Left lung (tissue), 14 donors: Measurements from ENCODE around the gene TBPL2. TPM values are rescaled to one million over a fixed set of nuclear protein-coding genes. Genes with fewer than 3 reads are reported as not detected.
"Not testable (repeated sequence)": the region's sequence is repeated elsewhere in the genome, so short reads cannot be mapped to it uniquely, and the experiment has no call there.

Source experiments
- ATAC-seq: fragments of 200-7000 bp; cut with Tn5 transposase; one replicate; pipeline ENCODE4 v1.9.1; 2020; ENCODE audit warnings: moderate library complexity
- DNase-seq, 4 donors: peaks; one replicate each; pipeline ENCODE4 v3.0.0-alpha.2; 2013 to 2020
- H3K27ac ChIP-seq, 2 donors: fragments of 200-600 bp; sonication (generic) in 1 of 2; one replicate each; pipeline versions ENCODE4 v1.5.0 to v1.8.0; 2020 to 2021
- H3K27me3 ChIP-seq, 2 donors: fragments of 200-600 bp; sonication (generic) in 1 of 2; one replicate each; pipeline versions ENCODE4 v1.5.0 to v1.8.0; 2020 to 2021
- H3K36me3 ChIP-seq, 2 donors: fragments of 200-600 bp; sonication (generic) in 1 of 2; one replicate each; pipeline versions ENCODE4 v1.5.0 to v1.8.0; 2020 to 2021
- H3K4me1 ChIP-seq, 2 donors: fragments of 200-600 bp; one replicate each; pipeline ENCODE4 v1.8.0; 2021
- H3K4me3 ChIP-seq, 2 donors: fragments of 200-600 bp; sonication (generic) in 1 of 2; one replicate each; pipeline versions ENCODE4 v1.5.0 to v1.8.0; 2020 to 2021; ENCODE audit warnings: mild to moderate bottlenecking in 1 of 2
- H3K9me3 ChIP-seq, 2 donors: fragments of 200-600 bp; sonication (generic) in 1 of 2; one replicate each; pipeline versions ENCODE4 v1.5.0 to v1.8.0; 2020 to 2021
- CTCF ChIP-seq, 2 donors: fragments of 200-600 bp; sonication (generic) in 1 of 2; IDR thresholded peaks; one replicate each; pipeline versions ENCODE4 v1.5.0 to v1.8.0; 2021; ENCODE audit warnings: antibody characterized with exemption in 2 of 2
- intact Hi-C, 2 donors: fragments of 100-400 bp; cut with DNase I; formaldehyde crosslinking; loops; one replicate each; pipeline versions ENCODE4 v1.11.2 to v1.14.2; 2022
- long read RNA-seq, 12 donors: library from polyadenylated mRNA in 2 of 12; unstranded in 2 of 12; transcript quantifications; one replicate each; pipeline ENCODE4 v2.0.0 and lab custom pipeline, GENCODE V29; 2019 to 2026
- polyA plus RNA-seq, 6 donors: library from polyadenylated mRNA; unstranded; fragments of 120-200 nt; gene quantifications; one replicate each; pipeline ENCODE4 v1.2.1, GENCODE V29; 2013; ENCODE audit not compliant: insufficient read length in 6 of 6
- total RNA-seq, 2 donors: library from RNA; stranded (reverse); fragmentation: NEBNext Ultra II Directional; extraction: Animal tissue kit (Norgen Biotek cat#: 25700); gene quantifications; one replicate each; pipeline ENCODE4 v1.2.1, GENCODE V29; 2021
- donor health status: DM: no; HTN: yes; CAD: no.
- donor health status: DM: no; HTN: no; CAD: no.

TBPL2 gene
- total RNA-seq, result not detected
- under 1 TPM in 4 of 6 donors, not detected in 2; 0.07 to 0.22 (median 0.14) TPM for polyA plus RNA-seq
- long read RNA-seq, donor 1, result 0 reads
- long read RNA-seq, donor 2, result 0 reads
- long read RNA-seq, donor 3, result 0 reads
- long read RNA-seq, donor 4, result 0 reads
- long read RNA-seq, donor 5, result 0 reads
- long read RNA-seq, donor 6, result 0 reads
- long read RNA-seq, donor 7, result 0 reads
- long read RNA-seq, donor 8, result 0 reads
- long read RNA-seq, donor 9, result 0 reads
- long read RNA-seq, donor 10, result 0 reads
- long read RNA-seq, donor 11, result 0 reads
- long read RNA-seq, donor 12, result 0 reads

GRCh38 chr14:55440385-55440784 is at the start of gene TBPL2:
Gene TBPL2 (minus strand): TSS chr14:55440616. CDS start chr14:55440449, 167 bp downstream.
- ATAC-seq (no peak), DNase-seq (no peak)
- Histone ChIP-seq H3K9me3 (no peaks in the 10 kb centered on the region), H3K36me3 (no peaks in the 10 kb centered on the region), H3K4me1 (no peaks in the 10 kb centered on the region), H3K27me3 (peaks cover 0 to 41% of the 10 kb centered on the region in 2 donors), H3K27ac (no peak within 1 kb of the TSS), H3K4me3 (no peak within 1 kb of the TSS)
- no peak for TF ChIP-seq CTCF (IDR thresholded peaks at IDR 0.05)
- intact Hi-C loops, result no loop called here

- no peaks in the 10 kb centered on the region for H3K4me1 ChIP-seq
- H3K27ac ChIP-seq, result no peak overlapping the region
- no peak overlapping the region for H3K4me3 ChIP-seq
- H3K9me3 ChIP-seq, result no peaks in the 10 kb centered on the region
- no peak for TF ChIP-seq CTCF (IDR thresholded peaks at IDR 0.05)
- intact Hi-C loops, result no loop called here
- ATAC-seq (no peak), DNase-seq (no peak)
- no peaks in the 10 kb centered on the region for H3K36me3 ChIP-seq
- H3K27me3 ChIP-seq, result no peaks in the 10 kb centered on the region
Observed at GRCh38 chr14:55488204-55488603, 47.8 kb upstream of the TBPL2 start.

GRCh38 chr14:55482936-55483605 is 42.7 kb upstream of the TBPL2 start:
- Histone ChIP-seq H3K36me3 (no peaks in the 10 kb centered on the region), H3K27me3 (no peaks in the 10 kb centered on the region), H3K9me3 (no peaks in the 10 kb centered on the region), H3K4me3 (no peak overlapping the region), H3K4me1 (no peaks in the 10 kb centered on the region), H3K27ac (no peak overlapping the region)
- ATAC-seq (no peak), DNase-seq (no peak)
- no peak for TF ChIP-seq CTCF (IDR thresholded peaks at IDR 0.05)
- intact Hi-C loops, result no loop called here

- H3K27ac ChIP-seq, result no peak overlapping the region
- no peaks in the 10 kb centered on the region for H3K27me3 ChIP-seq
- TF ChIP-seq CTCF (IDR thresholded peaks at IDR 0.05), result no peak
- no peak overlapping the region for H3K4me3 ChIP-seq
- intact Hi-C loops, result no loop called here
- DNase-seq, result no peak
- ATAC-seq, result no peak
- no peaks in the 10 kb centered on the region for H3K4me1 ChIP-seq
- H3K36me3 ChIP-seq, result no peaks in the 10 kb centered on the region
- no peaks in the 10 kb centered on the region for H3K9me3 ChIP-seq
Observed at GRCh38 chr14:55481769-55482168, 41.4 kb upstream of the TBPL2 start.

- DNase-seq (no peak), ATAC-seq (no peak)
- H3K36me3 ChIP-seq, result no peaks in the 10 kb centered on the region
- no peak overlapping the region for H3K27ac ChIP-seq
- no peaks in the 10 kb centered on the region for H3K4me1 ChIP-seq
- no peak for TF ChIP-seq CTCF (IDR thresholded peaks at IDR 0.05)
- H3K9me3 ChIP-seq, result no peaks in the 10 kb centered on the region
- H3K27me3 ChIP-seq, result no peaks in the 10 kb centered on the region
- intact Hi-C loops, result no loop called here
- no peak overlapping the region for H3K4me3 ChIP-seq
Observed at GRCh38 chr14:55477680-55478079, 37.3 kb upstream of the TBPL2 start.

- H3K27ac ChIP-seq, H3K36me3 ChIP-seq, H3K27me3 ChIP-seq, H3K9me3 ChIP-seq, ATAC-seq, H3K4me1 ChIP-seq, DNase-seq, H3K4me3 ChIP-seq, intact Hi-C loops: not testable (repeated sequence)
Observed at GRCh38 chr14:55476448-55476847, 36.0 kb upstream of the TBPL2 start.
